Activated naive CD4-positive, alpha-beta T cell treated with anti-CD3 and anti-CD28 coated beads for 36 hours (primary cell): ENCODE data around the gene GGA3. TPM values are rescaled to one million over a fixed set of nuclear protein-coding genes. Genes with fewer than 3 reads are reported as not detected.

Experiments used
- CTCF ChIA-PET: fragments of 350-600 bp; sonication (Branson Sonifier 250); formaldehyde crosslinking; loops from one replicate; lab custom pipeline; 2021; ENCODE audit warnings: antibody characterized with exemption; lab: Charles Lee
- DNase-seq: peaks from one replicate; pipeline ENCODE4 v3.0.0-alpha.2; 2020
- H3K27ac Mint-ChIP-seq: one replicate; pipeline ENCODE4 v1.8.0; 2021; ENCODE audit warnings: mild to moderate bottlenecking, mixed read lengths
- H3K27me3 Mint-ChIP-seq: one replicate; pipeline ENCODE4 v1.8.0; 2021; ENCODE audit warnings: low read depth, mixed read lengths
- H3K36me3 Mint-ChIP-seq: one replicate; pipeline ENCODE4 v1.8.0; 2021; ENCODE audit warnings: low read depth, mixed read lengths
- H3K4me1 Mint-ChIP-seq: one replicate; pipeline ENCODE4 v1.8.0; 2021; ENCODE audit warnings: low read depth, mixed read lengths
- H3K4me3 Mint-ChIP-seq: one replicate; pipeline ENCODE4 v1.8.0; 2021; ENCODE audit warnings: mild to moderate bottlenecking, moderate library complexity, mixed read lengths
- H3K9me3 Mint-ChIP-seq: one replicate; pipeline ENCODE4 v1.8.0; 2021; ENCODE audit warnings: mixed read lengths
- intact Hi-C: fragments of 100-400 bp; cut with micrococcal nuclease; formaldehyde crosslinking; loops from one replicate; pipeline ENCODE4 v1.15.1; 2023
- total RNA-seq, 2 experiments: library from RNA; stranded (reverse); gene quantifications; one replicate each; pipeline ENCODE4 v1.2.3, GENCODE V29; 2021

GGA3 gene
- total RNA-seq, 2 experiments from 2014 or later, result 65.7 to 66.1 TPM

- CTCF ChIA-PET, result interaction anchor here (0.6 to 4.6 kb wide), 24 partner anchors 9 to 184 kb away, joined by 3 to 52 read pairs (median 5); partner anchors contain the start of genes ARMC7, GGA3, MRPS7 and NUP85
- no peaks in the 10 kb centered on the region for H3K9me3 Mint-ChIP-seq
- peak overlapping the region; percentile 76 for H3K4me3 Mint-ChIP-seq
- peak overlapping the region; percentile 70 for H3K27ac Mint-ChIP-seq
- DNase-seq, result peak; percentile 83
- no peaks in the 10 kb centered on the region for H3K27me3 Mint-ChIP-seq
- H3K36me3 Mint-ChIP-seq, result peaks cover 17% of the 10 kb centered on the region
- intact Hi-C loops, result loop anchor here (1.0 to 5.0 kb wide), 4 partner anchors 18 to 316 kb away; partner anchors contain the start of genes MYO15B and SLC25A19
- peaks cover 35% of the 10 kb centered on the region for H3K4me1 Mint-ChIP-seq
These were observed 10.0 kb upstream of the GGA3 start for GRCh38 chr17:75271233-75271954.

DNA sequence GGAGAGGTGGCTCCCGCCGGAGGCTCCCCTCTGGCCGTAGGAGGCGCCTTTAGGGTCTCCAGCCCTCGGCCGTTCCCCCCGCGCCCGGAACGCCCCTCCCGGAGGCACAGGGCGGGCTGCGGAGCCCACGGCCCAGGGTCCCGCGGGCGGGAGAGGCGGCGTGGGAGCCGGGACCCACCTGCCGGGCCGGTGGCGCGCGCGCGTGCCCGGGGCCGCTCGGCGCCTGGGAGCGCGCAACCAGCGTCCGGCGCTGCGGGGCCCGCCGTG, 9.5 kb upstream of the GGA3 start, which contains the start of gene MIF4GD:
Gene MIF4GD (minus strand): TSS at position 266 of the 267 bp plus-strand sequence. CDS start 1,036 bp downstream, outside the sequence.
- peaks cover 35% of the 10 kb centered on the region for H3K4me1 Mint-ChIP-seq
- intact Hi-C loops, result loop anchor here (1.0 to 5.0 kb wide), 6 partner anchors 10 to 316 kb away; partner anchors contain the start of genes GGA3, MRPS7, MYO15B and SLC25A19
- peak within 1 kb of the TSS; percentile 80 for H3K4me3 Mint-ChIP-seq
- H3K36me3 Mint-ChIP-seq, result peaks cover 17% of the 10 kb centered on the region
- no peak for DNase-seq
- peak within 1 kb of the TSS; percentile 73 for H3K27ac Mint-ChIP-seq
- H3K27me3 Mint-ChIP-seq, result no peaks in the 10 kb centered on the region
- H3K9me3 Mint-ChIP-seq, result no peaks in the 10 kb centered on the region
- CTCF ChIA-PET, result interaction anchor here (0.6 to 4.6 kb wide), 25 partner anchors 9 to 1065 kb away, joined by 3 to 52 read pairs (median 4); partner anchors contain the start of genes ARMC7, GGA3, MRPS7 and NUP85

GRCh38 chr17:75270218-75270965, 9.0 kb upstream of the GGA3 start:
- Mint-ChIP-seq H3K4me1 (peaks cover 34% of the 10 kb centered on the region), H3K36me3 (peaks cover 16% of the 10 kb centered on the region), H3K27me3 (no peaks in the 10 kb centered on the region), H3K27ac (peak overlapping the region; percentile 73), H3K9me3 (no peaks in the 10 kb centered on the region), H3K4me3 (peak overlapping the region; percentile 80)
- DNase-seq, result peak; percentile 70
- CTCF ChIA-PET, result interaction anchor here (0.6 to 4.6 kb wide), 28 partner anchors 9 to 1065 kb away, joined by 3 to 52 read pairs (median 4); partner anchors contain the start of genes ARMC7, GGA3, MRPS7 and NUP85
- intact Hi-C loops, result loop anchor here (1.0 to 5.0 kb wide), 3 partner anchors 9 to 317 kb away; partner anchors contain the start of genes GGA3, MRPS7 and MYO15B

DNA sequence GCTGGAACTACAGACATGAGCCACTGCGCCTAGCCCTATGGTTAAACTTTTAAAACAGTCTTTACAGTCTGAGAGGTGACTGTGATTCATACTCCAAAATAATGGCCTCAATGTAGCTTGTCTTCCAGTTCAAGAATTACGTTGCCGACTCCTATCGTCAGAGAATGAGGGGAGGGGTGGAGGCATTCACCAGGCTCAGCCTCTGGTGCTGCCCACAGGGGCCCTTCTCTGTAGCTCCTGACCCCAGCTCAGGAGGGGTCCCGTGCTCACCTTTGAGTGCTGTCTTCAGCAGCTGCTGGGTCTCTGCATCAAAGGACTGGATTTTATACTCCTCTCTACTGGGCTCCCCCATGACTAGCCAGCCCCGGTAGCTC, 8.4 kb upstream of the GGA3 start:
- H3K27ac Mint-ChIP-seq, result peak overlapping the region; percentile 73
- H3K36me3 Mint-ChIP-seq, result peaks cover 13% of the 10 kb centered on the region
- H3K27me3 Mint-ChIP-seq, result no peaks in the 10 kb centered on the region
- intact Hi-C loops, result loop anchor here (1.0 to 10.0 kb wide), 5 partner anchors 9 to 515 kb away; partner anchors contain the start of genes CASKIN2, GGA3, MRPS7 and MYO15B
- DNase-seq, result peak; percentile 24
- H3K9me3 Mint-ChIP-seq, result no peaks in the 10 kb centered on the region
- H3K4me3 Mint-ChIP-seq, result peak overlapping the region; percentile 80
- CTCF ChIA-PET, result interaction anchor here (0.7 to 4.6 kb wide), 10 partner anchors 9 to 239 kb away, joined by 3 to 52 read pairs (median 10); partner anchors contain the start of genes GGA3, MRPS7, NUP85 and SLC25A19
- peaks cover 31% of the 10 kb centered on the region for H3K4me1 Mint-ChIP-seq

DNA sequence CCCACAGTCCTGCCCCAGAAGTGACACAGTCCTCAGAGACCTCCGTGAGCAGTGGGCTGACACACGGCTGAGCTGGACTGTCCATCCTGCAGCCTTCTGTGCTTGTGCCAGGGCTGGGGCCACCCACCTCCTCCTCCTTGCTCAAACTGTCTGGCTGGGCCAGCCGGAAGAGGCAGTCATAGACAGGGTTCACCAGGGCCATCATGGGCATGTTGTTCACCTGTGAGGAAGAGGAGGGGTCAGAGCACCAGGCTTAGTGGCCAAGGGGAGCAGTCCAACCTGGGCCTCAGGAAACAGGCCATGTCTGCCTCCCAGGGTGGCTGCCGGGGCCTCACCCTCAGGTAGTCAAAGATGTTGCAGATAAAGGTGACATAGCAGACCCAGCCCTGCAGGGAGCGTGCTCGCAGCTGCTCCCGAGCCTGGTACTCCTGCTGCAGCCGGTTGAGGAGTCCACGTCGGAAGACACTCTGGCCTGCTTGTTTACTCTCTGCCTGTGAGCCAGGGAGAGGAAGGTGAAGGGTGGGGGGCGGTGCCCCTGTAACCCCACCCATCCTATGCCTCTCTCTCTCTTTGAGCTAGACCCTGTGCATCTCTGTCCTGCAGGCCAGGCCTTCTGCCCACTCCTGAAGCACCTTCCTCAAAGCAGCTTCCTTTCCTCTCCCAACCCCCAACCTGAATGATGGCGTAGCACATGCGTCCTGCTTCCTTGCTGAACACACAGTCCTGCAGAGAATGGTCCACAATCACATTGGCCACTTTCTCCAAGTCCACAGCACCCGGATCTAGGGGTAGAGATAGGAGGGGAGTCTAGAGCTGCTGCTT, 6.2 kb upstream of the GGA3 start:
- intact Hi-C loops, result loop anchor here (10.0 kb wide), 2 partner anchors 247 to 517 kb away; partner anchors contain the start of genes CASKIN2, TSEN54 and UNK

GRCh38 chr17:75267153-75267410, 5.7 kb upstream of the GGA3 start:
- Mint-ChIP-seq H3K36me3 (peaks cover 15% of the 10 kb centered on the region), H3K27me3 (no peaks in the 10 kb centered on the region), H3K4me3 (no peak overlapping the region), H3K4me1 (peaks cover 32% of the 10 kb centered on the region), H3K27ac (peak overlapping the region; percentile 69), H3K9me3 (no peaks in the 10 kb centered on the region)
- no peak for DNase-seq
- CTCF ChIA-PET, result interaction anchor here (0.7 to 1.9 kb wide), 3 partner anchors 22 to 66 kb away, joined by 3 to 8 read pairs (median 3); partner anchors contain the start of gene SLC25A19
- intact Hi-C loops, result loop anchor here (10.0 kb wide), 2 partner anchors 248 to 518 kb away; partner anchors contain the start of genes CASKIN2, TSEN54 and UNK

More for the DNA sequence above, 6.2 kb upstream of the GGA3 start:
- peaks cover 14% of the 10 kb centered on the region for H3K36me3 Mint-ChIP-seq
- DNase-seq, result no peak
- peaks cover 31% of the 10 kb centered on the region for H3K4me1 Mint-ChIP-seq
- H3K4me3 Mint-ChIP-seq, result no peak overlapping the region
- no peaks in the 10 kb centered on the region for H3K9me3 Mint-ChIP-seq
- CTCF ChIA-PET, result interaction anchor here (0.7 to 1.9 kb wide), 4 partner anchors 22 to 66 kb away, joined by 3 to 8 read pairs (median 3); partner anchors contain the start of gene SLC25A19
- H3K27me3 Mint-ChIP-seq, result no peaks in the 10 kb centered on the region
- H3K27ac Mint-ChIP-seq, result peak overlapping the region; percentile 69

GRCh38 chr17:75266316-75267152, 5.1 kb upstream of the GGA3 start:
- Mint-ChIP-seq H3K4me3 (no peak overlapping the region), H3K27ac (peak overlapping the region; percentile 69), H3K36me3 (peaks cover 17% of the 10 kb centered on the region), H3K9me3 (no peaks in the 10 kb centered on the region), H3K27me3 (no peaks in the 10 kb centered on the region), H3K4me1 (peaks cover 29% of the 10 kb centered on the region)
- CTCF ChIA-PET, result interaction anchor here (0.6 to 1.9 kb wide), 4 partner anchors 23 to 160 kb away, joined by 3 to 8 read pairs (median 3); partner anchors contain the start of gene SLC25A19
- intact Hi-C loops, result loop anchor here (10.0 kb wide), 2 partner anchors 248 to 518 kb away; partner anchors contain the start of genes CASKIN2, TSEN54 and UNK
- no peak for DNase-seq

DNA sequence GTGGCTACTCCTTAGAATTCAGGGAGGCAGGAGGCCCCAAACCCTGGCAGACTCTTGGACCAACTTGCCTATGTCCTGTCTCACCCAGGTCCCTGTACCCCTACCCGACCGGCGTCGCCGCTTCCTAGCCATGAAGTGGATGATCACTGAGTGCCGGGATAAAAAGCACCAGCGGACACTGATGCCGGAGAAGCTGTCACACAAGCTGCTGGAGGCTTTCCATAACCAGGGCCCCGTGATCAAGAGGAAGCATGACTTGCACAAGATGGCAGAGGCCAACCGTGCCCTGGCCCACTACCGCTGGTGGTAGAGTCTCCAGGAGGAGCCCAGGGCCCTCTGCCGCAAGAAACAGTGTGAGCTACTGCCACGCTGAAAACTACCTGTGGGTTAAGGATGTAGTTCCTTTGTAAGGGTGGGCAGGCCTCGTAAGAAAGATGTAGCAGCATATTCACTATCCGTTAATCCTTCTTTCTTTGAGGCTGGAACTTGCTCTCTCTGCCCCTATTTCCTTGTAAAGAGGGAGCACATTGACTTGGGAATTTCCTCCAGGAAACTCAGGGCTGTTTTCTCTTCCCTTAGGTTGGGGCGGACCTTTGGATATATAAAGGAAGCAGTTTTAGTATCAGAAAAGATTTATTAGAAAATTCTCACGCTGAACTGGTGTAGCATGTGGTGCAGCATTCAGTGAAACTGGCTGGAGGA, 4.4 kb upstream of the GGA3 start:
- intact Hi-C loops, result loop anchor here (10.0 kb wide), 2 partner anchors 249 to 519 kb away; partner anchors contain the start of genes CASKIN2, TSEN54 and UNK
- CTCF ChIA-PET, result interaction anchor here (0.6 to 1.9 kb wide), 2 partner anchors 26 to 148 kb away, joined by 3 to 8 read pairs; no protein-coding TSS in a partner anchor
- Mint-ChIP-seq H3K27ac (no peak overlapping the region), H3K4me3 (no peak overlapping the region), H3K9me3 (no peaks in the 10 kb centered on the region), H3K27me3 (no peaks in the 10 kb centered on the region), H3K36me3 (peaks cover 17% of the 10 kb centered on the region), H3K4me1 (peaks cover 29% of the 10 kb centered on the region)
- no peak for DNase-seq

- intact Hi-C loops, result loop anchor here (5.0 to 10.0 kb wide), 3 partner anchors 151 to 522 kb away; partner anchors contain the start of genes CASKIN2, TSEN54 and UNK
- Mint-ChIP-seq H3K4me3 (peak overlapping the region; percentile 93), H3K36me3 (peaks cover 21% of the 10 kb centered on the region), H3K27me3 (no peaks in the 10 kb centered on the region), H3K4me1 (peaks cover 40% of the 10 kb centered on the region), H3K9me3 (no peaks in the 10 kb centered on the region), H3K27ac (peak overlapping the region; percentile 99)
- DNase-seq, result no peak
- CTCF ChIA-PET, result interaction anchor here (0.7 to 4.2 kb wide), 11 partner anchors 8 to 253 kb away, joined by 3 to 52 read pairs (median 4); partner anchors contain the start of genes MIF4GD, SLC25A19 and TSEN54
These were observed 1.6 kb upstream of the GGA3 start for GRCh38 chr17:75263055-75263454.
